ENCODE data around the gene PMEL. TPM values are rescaled to one million over a fixed set of nuclear protein-coding genes. Genes with fewer than 3 reads are reported as not detected.

The PMEL gene
- total RNA-seq, 2 donors from 2014 or later, result 0.67 to 1.1 TPM

GRCh38 chr12:55942577-55943136 is 23.2 kb downstream of the PMEL start:
- DNase-seq (ENCODE audit: low spot score), result no peak
- TF ChIP-seq CTCF (IDR thresholded peaks at IDR 0.05), result no peak
- Histone ChIP-seq H3K4me1 (peaks cover 0 to 11% of the 10 kb centered on the region in 2 donors), H3K36me3 (peaks cover 4% of the 10 kb centered on the region), H3K27ac (no peak overlapping the region), H3K4me3 (no peak overlapping the region), H3K9me3 (no peaks in the 10 kb centered on the region), H3K27me3 (no peaks in the 10 kb centered on the region)

GRCh38 chr12:55942055-55942454 is 23.8 kb downstream of the PMEL start:
- no peak for DNase-seq (ENCODE audit: low spot score)
- peaks cover 0 to 11% of the 10 kb centered on the region in 2 donors for H3K4me1 ChIP-seq
- no peaks in the 10 kb centered on the region for H3K27me3 ChIP-seq
- peaks cover 4% of the 10 kb centered on the region for H3K36me3 ChIP-seq
- no peak overlapping the region for H3K27ac ChIP-seq
- H3K4me3 ChIP-seq, result no peak overlapping the region
- H3K9me3 ChIP-seq, result no peaks in the 10 kb centered on the region
- TF ChIP-seq CTCF (IDR thresholded peaks at IDR 0.05), result no peak

- H3K36me3 ChIP-seq, result peaks cover 4% of the 10 kb centered on the region
These were observed 25.6 kb downstream of the PMEL start for GRCh38 chr12:55940065-55940732.

GRCh38 chr12:55938826-55939501 is 26.9 kb downstream of the PMEL start:
- Histone ChIP-seq H3K4me1 (peaks cover 0 to 23% of the 10 kb centered on the region in 2 donors), H3K36me3 (peaks cover 4% of the 10 kb centered on the region), H3K27ac (no peak overlapping the region), H3K4me3 (no peak overlapping the region), H3K27me3 (no peaks in the 10 kb centered on the region), H3K9me3 (no peaks in the 10 kb centered on the region)
- TF ChIP-seq CTCF (IDR thresholded peaks at IDR 0.05), result no peak
- DNase-seq (ENCODE audit: low spot score), result no peak

More at GRCh38 chr12:55940065-55940732, 25.6 kb downstream of the PMEL start:
- H3K4me1 ChIP-seq, result peaks cover 0 to 17% of the 10 kb centered on the region in 2 donors
- H3K4me3 ChIP-seq, result peak overlapping the region in 1 of 2 donors; percentile 29
- H3K27me3 ChIP-seq, result no peaks in the 10 kb centered on the region
- no peaks in the 10 kb centered on the region for H3K9me3 ChIP-seq
- H3K27ac ChIP-seq, result no peak overlapping the region
- TF ChIP-seq CTCF (IDR thresholded peaks at IDR 0.05), result peak; percentile 75 to 93
- peak; percentile 89 for DNase-seq (ENCODE audit: low spot score)

- DNase-seq (ENCODE audit: low spot score), result no peak
- Histone ChIP-seq H3K27me3 (no peaks in the 10 kb centered on the region), H3K36me3 (peaks cover 4% of the 10 kb centered on the region), H3K9me3 (no peaks in the 10 kb centered on the region), H3K27ac (no peak overlapping the region), H3K4me3 (no peak overlapping the region), H3K4me1 (peaks cover 0 to 29% of the 10 kb centered on the region in 2 donors)
- no peak for TF ChIP-seq CTCF (IDR thresholded peaks at IDR 0.05)
These were observed 27.9 kb downstream of the PMEL start for GRCh38 chr12:55937981-55938380.

Data from right atrium auricular region (tissue), 2 donors.